Suprapubic skin (tissue), 3 donors: ENCODE measurements around the gene WNT6.

ENCODE experiments used
- POLR2AphosphoS5 ChIP-seq, 3 donors: sonication (generic); formaldehyde crosslinking; IDR thresholded peaks; one replicate each; pipeline ENCODE4 v1.6.1; 2017; ENCODE audit warnings: antibody characterized with exemption in 3 of 3
- TF ChIP-seq, protein P1 (sequence below), 2 donors: fragments of 200-600 bp in 1 of 2; fragments of 450-650 bp in 1 of 2; sonication (generic) in 1 of 2; IDR thresholded peaks; one replicate each; pipeline ENCODE4 v1.5.1; 2016 to 2019; ENCODE audit warnings: antibody characterized with exemption in 2 of 2, mild to moderate bottlenecking in 1 of 2, moderate library complexity in 1 of 2

- TF ChIP-seq, protein P1, sequence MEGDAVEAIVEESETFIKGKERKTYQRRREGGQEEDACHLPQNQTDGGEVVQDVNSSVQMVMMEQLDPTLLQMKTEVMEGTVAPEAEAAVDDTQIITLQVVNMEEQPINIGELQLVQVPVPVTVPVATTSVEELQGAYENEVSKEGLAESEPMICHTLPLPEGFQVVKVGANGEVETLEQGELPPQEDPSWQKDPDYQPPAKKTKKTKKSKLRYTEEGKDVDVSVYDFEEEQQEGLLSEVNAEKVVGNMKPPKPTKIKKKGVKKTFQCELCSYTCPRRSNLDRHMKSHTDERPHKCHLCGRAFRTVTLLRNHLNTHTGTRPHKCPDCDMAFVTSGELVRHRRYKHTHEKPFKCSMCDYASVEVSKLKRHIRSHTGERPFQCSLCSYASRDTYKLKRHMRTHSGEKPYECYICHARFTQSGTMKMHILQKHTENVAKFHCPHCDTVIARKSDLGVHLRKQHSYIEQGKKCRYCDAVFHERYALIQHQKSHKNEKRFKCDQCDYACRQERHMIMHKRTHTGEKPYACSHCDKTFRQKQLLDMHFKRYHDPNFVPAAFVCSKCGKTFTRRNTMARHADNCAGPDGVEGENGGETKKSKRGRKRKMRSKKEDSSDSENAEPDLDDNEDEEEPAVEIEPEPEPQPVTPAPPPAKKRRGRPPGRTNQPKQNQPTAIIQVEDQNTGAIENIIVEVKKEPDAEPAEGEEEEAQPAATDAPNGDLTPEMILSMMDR (IDR thresholded peaks at IDR 0.05), result no peak
- no peak for TF ChIP-seq POLR2AphosphoS5 (IDR thresholded peaks at IDR 0.05)
Observed at GRCh38 chr2:218882461-218882816, 22.8 kb downstream of the WNT6 start.
